A549 (cell line): Measurements from ENCODE around the gene UBR7.

Source experiments
- ELK1 ChIP-seq: fragments of 150-350 bp; IDR thresholded peaks from 2 replicates; pipeline ENCODE4 v1.6.1; 2014; ENCODE audit warnings: low read depth, mild to moderate bottlenecking, low read length
- EP300 ChIP-seq, 2 experiments: fragments of >200 bp; sonication (Bioruptor Twin); formaldehyde crosslinking; IDR thresholded peaks; 2 replicates in 1 of 2; 3 replicates in 1 of 2; pipeline ENCODE4 v1.6.1; 2016 to 2017
- JUNB ChIP-seq: fragments of >200 bp; sonication (Bioruptor Twin); formaldehyde crosslinking; IDR thresholded peaks from 2 replicates; pipeline ENCODE4 v1.6.1; 2016
- KDM5A ChIP-seq: fragments of 200-600 bp; sonication (generic); IDR thresholded peaks from 2 replicates; pipeline ENCODE4 v1.6.1; 2016; ENCODE audit warnings: antibody characterized with exemption, mild to moderate bottlenecking
- PBX3 ChIP-seq: IDR thresholded peaks from 2 replicates; pipeline ENCODE4 v1.6.1; 2012
- POLR2A ChIP-seq: IDR thresholded peaks from 2 replicates; pipeline ENCODE4 v1.6.1; 2012; ENCODE audit warnings: mild to moderate bottlenecking, low read length
- RAD21 ChIP-seq, 2 experiments: fragments of >200 bp in 1 of 2; sonication (Bioruptor Twin) in 1 of 2; formaldehyde crosslinking in 1 of 2; IDR thresholded peaks in 1 of 2; conservative IDR thresholded peaks in 1 of 2; 2 replicates in 1 of 2; 3 replicates in 1 of 2; pipeline ENCODE4 v1.6.1; 2012 to 2018; ENCODE audit warnings: inconsistent platforms in 1 of 2
- TF ChIP-seq, protein P1 (sequence below): fragments of >200 bp; sonication (Bioruptor Twin); formaldehyde crosslinking; IDR thresholded peaks from 3 replicates; pipeline ENCODE4 v1.5.1; 2016

DNA sequence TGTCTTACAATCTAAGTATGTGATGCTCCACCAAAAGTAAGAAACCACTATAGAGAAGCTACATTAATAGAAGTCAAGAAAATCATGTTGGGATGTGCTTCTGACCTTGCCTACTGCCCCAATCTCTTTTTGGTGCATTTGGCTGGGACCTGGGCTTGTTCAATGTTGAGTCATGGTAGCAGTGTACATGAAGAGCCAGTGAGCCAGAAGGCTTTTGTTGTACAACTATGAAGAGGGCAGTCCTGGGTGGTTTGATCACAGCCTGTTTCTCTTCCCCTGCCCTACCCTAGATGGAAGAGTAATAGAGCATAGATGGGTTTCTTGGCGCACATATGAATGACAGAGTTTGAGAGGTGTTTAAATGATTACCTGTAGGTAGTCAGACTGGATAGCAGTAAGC lies 56.4 kb downstream of the UBR7 start:
- TF ChIP-seq POLR2A (no peak), JUNB (no peak), PBX3 (no peak), EP300 (IDR thresholded peaks at IDR 0.05) (no peak), RAD21 (conservative IDR thresholded peaks at IDR 0.05 in 1 of 2, IDR thresholded peaks at IDR 0.05 in 1 of 2) (no peak), KDM5A (no peak), ELK1 (no peak)
- TF ChIP-seq, protein P1, sequence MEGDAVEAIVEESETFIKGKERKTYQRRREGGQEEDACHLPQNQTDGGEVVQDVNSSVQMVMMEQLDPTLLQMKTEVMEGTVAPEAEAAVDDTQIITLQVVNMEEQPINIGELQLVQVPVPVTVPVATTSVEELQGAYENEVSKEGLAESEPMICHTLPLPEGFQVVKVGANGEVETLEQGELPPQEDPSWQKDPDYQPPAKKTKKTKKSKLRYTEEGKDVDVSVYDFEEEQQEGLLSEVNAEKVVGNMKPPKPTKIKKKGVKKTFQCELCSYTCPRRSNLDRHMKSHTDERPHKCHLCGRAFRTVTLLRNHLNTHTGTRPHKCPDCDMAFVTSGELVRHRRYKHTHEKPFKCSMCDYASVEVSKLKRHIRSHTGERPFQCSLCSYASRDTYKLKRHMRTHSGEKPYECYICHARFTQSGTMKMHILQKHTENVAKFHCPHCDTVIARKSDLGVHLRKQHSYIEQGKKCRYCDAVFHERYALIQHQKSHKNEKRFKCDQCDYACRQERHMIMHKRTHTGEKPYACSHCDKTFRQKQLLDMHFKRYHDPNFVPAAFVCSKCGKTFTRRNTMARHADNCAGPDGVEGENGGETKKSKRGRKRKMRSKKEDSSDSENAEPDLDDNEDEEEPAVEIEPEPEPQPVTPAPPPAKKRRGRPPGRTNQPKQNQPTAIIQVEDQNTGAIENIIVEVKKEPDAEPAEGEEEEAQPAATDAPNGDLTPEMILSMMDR, result no peak
